Activated T-cell treated with anti-CD3 and anti-CD28 coated beads, Interleukin-2, amount 50 U/mL, for 24 hours (primary cell): ENCODE data around the gene SLCO4A1.

Source experiments
- DNase-seq: peaks from one replicate; pipeline ENCODE4 v3.0.0-alpha.2; 2020
- H3K27ac Mint-ChIP-seq: 2 replicates; pipeline ENCODE4 v1.8.0; 2020; ENCODE audit warnings: mild to moderate bottlenecking, mixed read lengths
- H3K27me3 Mint-ChIP-seq: 2 replicates; pipeline ENCODE4 v1.8.0; 2020; ENCODE audit warnings: mixed read lengths
- H3K36me3 Mint-ChIP-seq: 2 replicates; pipeline ENCODE4 v1.8.0; 2020; ENCODE audit warnings: low read depth, mixed read lengths
- H3K4me1 Mint-ChIP-seq: 2 replicates; pipeline ENCODE4 v1.8.0; 2020; ENCODE audit warnings: low read depth, mixed read lengths
- H3K4me3 Mint-ChIP-seq: 2 replicates; pipeline ENCODE4 v1.8.0; 2020; ENCODE audit warnings: mild to moderate bottlenecking, moderate library complexity, mixed read lengths
- H3K9me3 Mint-ChIP-seq: 2 replicates; pipeline ENCODE4 v1.8.0; 2020; ENCODE audit warnings: mixed read lengths

SLCO4A1 gene

DNA sequence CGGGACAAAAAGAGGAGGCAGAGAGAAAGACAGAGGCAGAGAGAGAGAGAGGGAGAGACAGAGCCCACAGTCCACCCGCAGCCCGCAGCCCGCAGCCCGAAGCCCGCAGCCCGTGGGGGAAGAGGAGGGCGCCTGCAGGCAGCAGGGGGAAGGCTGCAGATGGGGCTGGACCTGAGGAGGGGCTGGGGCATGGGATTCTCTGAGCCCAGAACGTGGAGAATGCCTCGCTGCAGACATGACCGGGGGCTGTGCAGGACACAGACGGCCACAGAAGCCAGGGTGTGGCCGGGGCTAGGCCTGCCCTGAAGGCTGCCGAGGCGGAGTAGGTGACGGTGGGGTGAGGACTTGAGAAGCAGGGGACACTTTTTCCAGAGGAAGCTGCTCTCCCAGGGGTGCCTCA lies 6.5 kb upstream of the SLCO4A1 start:
- Mint-ChIP-seq H3K36me3 (no peaks in the 10 kb centered on the region), H3K27me3 (peaks cover 31% of the 10 kb centered on the region), H3K9me3 (no peaks in the 10 kb centered on the region), H3K4me3 (no peak overlapping the region), H3K4me1 (peaks cover 6% of the 10 kb centered on the region), H3K27ac (no peak overlapping the region)
- DNase-seq: no peak

- Mint-ChIP-seq H3K36me3 (no peaks in the 10 kb centered on the region), H3K4me3 (no peak overlapping the region), H3K27me3 (peaks cover 31% of the 10 kb centered on the region), H3K9me3 (no peaks in the 10 kb centered on the region), H3K4me1 (peaks cover 8% of the 10 kb centered on the region), H3K27ac (no peak overlapping the region)
- DNase-seq: no peak
Observed at GRCh38 chr20:62636446-62636845, 5.9 kb upstream of the SLCO4A1 start.

DNA sequence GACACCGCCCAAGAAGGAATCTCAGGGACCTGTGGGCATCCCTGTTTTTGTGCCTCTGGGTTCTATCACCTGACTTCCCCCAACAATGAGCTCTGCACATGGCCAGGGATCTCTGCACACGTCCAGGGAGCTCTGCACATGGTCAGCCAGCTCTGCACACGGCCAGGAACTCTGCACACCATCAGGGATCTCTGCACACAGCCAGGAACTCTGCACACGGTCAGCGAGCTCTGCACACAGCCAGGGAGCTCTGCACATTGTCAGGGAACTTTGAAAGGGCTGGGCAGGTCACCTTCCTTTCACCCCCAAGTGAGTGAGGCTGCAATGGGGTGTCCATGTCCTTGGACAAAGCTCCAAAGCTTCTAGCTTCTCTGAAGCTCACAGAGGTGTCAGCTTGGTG lies 5.2 kb upstream of the SLCO4A1 start:
- H3K36me3 Mint-ChIP-seq: no peaks in the 10 kb centered on the region
- H3K27me3 Mint-ChIP-seq: peaks cover 26% of the 10 kb centered on the region
- no peak overlapping the region for H3K4me3 Mint-ChIP-seq

GRCh38 chr20:62637521-62638054 lies 4.7 kb upstream of the SLCO4A1 start:
- no peak for DNase-seq
- H3K27me3 Mint-ChIP-seq: peaks cover 22% of the 10 kb centered on the region
- no peak overlapping the region for H3K4me3 Mint-ChIP-seq
- H3K27ac Mint-ChIP-seq: no peak overlapping the region
- no peaks in the 10 kb centered on the region for H3K9me3 Mint-ChIP-seq
- no peaks in the 10 kb centered on the region for H3K36me3 Mint-ChIP-seq
- H3K4me1 Mint-ChIP-seq: peaks cover 11% of the 10 kb centered on the region

More for the DNA sequence above, 5.2 kb upstream of the SLCO4A1 start:
- DNase-seq: no peak
- Mint-ChIP-seq H3K27ac (no peak overlapping the region), H3K4me1 (peaks cover 11% of the 10 kb centered on the region), H3K9me3 (no peaks in the 10 kb centered on the region)

GRCh38 chr20:62638055-62638570 lies 4.2 kb upstream of the SLCO4A1 start:
- Mint-ChIP-seq H3K27me3 (peaks cover 18% of the 10 kb centered on the region), H3K4me3 (no peak overlapping the region), H3K36me3 (peaks cover under 1% of the 10 kb centered on the region), H3K9me3 (no peaks in the 10 kb centered on the region), H3K4me1 (peaks cover 11% of the 10 kb centered on the region), H3K27ac (no peak overlapping the region)
- DNase-seq: no peak

- DNase-seq: no peak
- Mint-ChIP-seq H3K4me3 (no peak overlapping the region), H3K4me1 (peaks cover 16% of the 10 kb centered on the region), H3K27ac (no peak overlapping the region), H3K27me3 (peaks cover 14% of the 10 kb centered on the region), H3K36me3 (peaks cover 8% of the 10 kb centered on the region), H3K9me3 (no peaks in the 10 kb centered on the region)
Observed at GRCh38 chr20:62638679-62639406, 3.5 kb upstream of the SLCO4A1 start.

GRCh38 chr20:62639765-62640164 lies 2.5 kb upstream of the SLCO4A1 start:
- no peak overlapping the region for H3K27ac Mint-ChIP-seq
- no peaks in the 10 kb centered on the region for H3K9me3 Mint-ChIP-seq

GRCh38 chr20:62640870-62641269 lies 1.4 kb upstream of the SLCO4A1 start:
- Mint-ChIP-seq H3K27ac (no peak overlapping the region), H3K9me3 (no peaks in the 10 kb centered on the region), H3K36me3 (peaks cover 24% of the 10 kb centered on the region), H3K4me1 (peaks cover 31% of the 10 kb centered on the region), H3K4me3 (peak overlapping the region; percentile 27), H3K27me3 (peaks cover 5% of the 10 kb centered on the region)
- DNase-seq: no peak

More at GRCh38 chr20:62639765-62640164, 2.5 kb upstream of the SLCO4A1 start:
- Mint-ChIP-seq H3K4me3 (no peak overlapping the region), H3K4me1 (peaks cover 25% of the 10 kb centered on the region), H3K36me3 (peaks cover 17% of the 10 kb centered on the region), H3K27me3 (peaks cover 14% of the 10 kb centered on the region)
- no peak for DNase-seq

GRCh38 chr20:62641321-62642050 lies 817 bp upstream of the SLCO4A1 start:
- H3K36me3 Mint-ChIP-seq: peaks cover 25% of the 10 kb centered on the region
- no peak for DNase-seq
- peak overlapping the region; percentile 76 for H3K4me3 Mint-ChIP-seq
- H3K27ac Mint-ChIP-seq: peak overlapping the region; percentile 81
- no peaks in the 10 kb centered on the region for H3K9me3 Mint-ChIP-seq
- peaks cover 28% of the 10 kb centered on the region for H3K4me1 Mint-ChIP-seq
- no peaks in the 10 kb centered on the region for H3K27me3 Mint-ChIP-seq

- no peaks in the 10 kb centered on the region for H3K27me3 Mint-ChIP-seq
- peaks cover 38% of the 10 kb centered on the region for H3K36me3 Mint-ChIP-seq
- DNase-seq: peak; percentile 80
- peaks cover 33% of the 10 kb centered on the region for H3K4me1 Mint-ChIP-seq
- peak overlapping the region; percentile 82 for H3K4me3 Mint-ChIP-seq
- peak overlapping the region; percentile 22 for H3K27ac Mint-ChIP-seq
- no peaks in the 10 kb centered on the region for H3K9me3 Mint-ChIP-seq
Observed at GRCh38 chr20:62642666-62643520, 590 bp downstream of the SLCO4A1 start.

DNA sequence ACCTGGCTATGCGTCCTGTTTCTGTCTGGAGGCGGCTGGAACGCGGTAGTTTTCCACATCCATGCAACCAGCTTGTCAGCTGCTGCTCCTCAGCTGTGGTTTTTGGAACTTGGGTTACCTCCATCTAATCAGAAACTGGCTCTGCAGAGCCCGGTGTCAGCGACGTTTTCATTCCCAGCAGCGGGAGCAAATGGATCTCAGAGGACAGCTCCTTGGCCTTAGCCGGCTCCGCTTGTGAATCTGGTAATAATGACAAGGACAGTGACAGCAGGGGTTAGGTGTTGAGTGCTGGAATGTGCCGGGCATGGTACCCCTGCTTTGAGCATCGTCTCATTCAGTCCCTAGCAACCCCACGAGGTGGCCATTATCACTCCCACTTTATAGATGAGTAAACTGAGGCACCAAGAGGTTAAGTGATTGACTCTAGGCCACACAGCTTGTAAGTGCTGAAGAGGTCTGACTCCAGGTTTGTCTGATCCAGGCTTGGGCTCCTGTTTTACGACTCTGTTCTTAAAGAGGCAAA lies 1.3 kb downstream of the SLCO4A1 start:
- peaks cover 38% of the 10 kb centered on the region for H3K36me3 Mint-ChIP-seq
- peaks cover 34% of the 10 kb centered on the region for H3K4me1 Mint-ChIP-seq
- H3K27me3 Mint-ChIP-seq: no peaks in the 10 kb centered on the region
- H3K27ac Mint-ChIP-seq: peak overlapping the region; percentile 63
- no peak for DNase-seq
- H3K9me3 Mint-ChIP-seq: no peaks in the 10 kb centered on the region
- H3K4me3 Mint-ChIP-seq: peak overlapping the region; percentile 82

DNA sequence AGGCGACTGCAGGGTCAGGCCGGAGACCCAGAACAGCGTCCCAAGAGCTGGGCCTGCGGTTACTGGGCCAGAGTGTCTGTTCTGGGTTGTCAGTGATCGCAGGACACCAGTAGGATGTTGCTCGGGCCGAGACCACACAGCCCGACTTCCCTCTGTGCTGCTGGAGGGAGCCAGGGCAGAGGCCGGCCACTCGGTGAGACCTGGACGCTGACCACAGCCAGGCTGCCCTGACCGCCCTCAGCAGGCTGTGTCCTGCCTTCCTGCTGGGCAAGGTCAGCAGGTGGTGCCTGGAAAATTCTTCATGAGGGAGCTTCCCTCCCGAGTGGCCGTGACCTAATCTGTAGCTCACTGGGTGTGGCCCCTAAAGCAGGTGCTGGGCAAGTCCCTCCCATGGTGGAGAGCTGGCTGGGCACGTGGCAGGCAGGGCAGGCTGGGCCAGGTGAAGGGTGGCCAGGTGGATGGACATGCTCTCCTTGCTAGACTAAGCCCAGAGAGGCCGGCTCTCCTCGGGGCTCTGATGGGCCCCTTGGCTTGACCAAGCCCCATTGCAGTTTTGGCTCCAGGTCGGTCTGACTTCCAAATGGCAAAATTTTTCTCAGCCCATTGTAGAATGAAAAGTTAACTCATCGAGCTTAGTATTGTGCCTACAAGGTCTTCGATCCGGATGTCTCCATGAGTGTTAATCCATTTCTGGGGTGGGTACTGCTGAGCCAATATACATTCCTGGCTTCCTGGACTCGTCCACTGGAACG lies 1.9 kb downstream of the SLCO4A1 start:
- Mint-ChIP-seq H3K4me1 (peaks cover 39% of the 10 kb centered on the region), H3K4me3 (peak overlapping the region; percentile 82), H3K27ac (peak overlapping the region; percentile 63), H3K27me3 (no peaks in the 10 kb centered on the region), H3K36me3 (peaks cover 44% of the 10 kb centered on the region), H3K9me3 (no peaks in the 10 kb centered on the region)
- no peak for DNase-seq

- Mint-ChIP-seq H3K4me1 (peaks cover 46% of the 10 kb centered on the region), H3K27ac (no peak overlapping the region), H3K9me3 (no peaks in the 10 kb centered on the region), H3K27me3 (no peaks in the 10 kb centered on the region), H3K36me3 (peaks cover 50% of the 10 kb centered on the region), H3K4me3 (peak overlapping the region; percentile 82)
- no peak for DNase-seq
Observed at GRCh38 chr20:62644802-62645496, 2.6 kb downstream of the SLCO4A1 start.
